Measurements from ENCODE around the gene B4GALT6. TPM values are rescaled to one million over a fixed set of nuclear protein-coding genes. Genes with fewer than 3 reads are reported as not detected.

B4GALT6 gene
- total RNA-seq, 1 donor from 2014 or later = 17.7 TPM

GRCh38 chr18:31581498-31582197, 102.7 kb downstream of the B4GALT6 start:
- H3K27ac ChIP-seq (ENCODE audit: low read depth, low read length) = no peak overlapping the region
- H3K36me3 Mint-ChIP-seq (ENCODE audit: low read depth, unreplicated experiment) = no peaks in the 10 kb centered on the region

GRCh38 chr18:31579375-31579774, 105.0 kb downstream of the B4GALT6 start:
- no peak overlapping the region for H3K27ac ChIP-seq (ENCODE audit: low read depth, low read length)
- no peaks in the 10 kb centered on the region for H4K20me1 ChIP-seq (ENCODE audit: insufficient read depth, low read length)
- peaks cover 7% of the 10 kb centered on the region for H3K4me1 ChIP-seq (ENCODE audit: insufficient read depth, low read length)
- no peaks in the 10 kb centered on the region for H3K9me3 Mint-ChIP-seq (ENCODE audit: unreplicated experiment)
- no peaks in the 10 kb centered on the region for H3K79me2 ChIP-seq (ENCODE audit: insufficient read depth, low read length)
- H3K36me3 ChIP-seq (ENCODE audit: insufficient read depth, low read length) = no peaks in the 10 kb centered on the region
- H3K36me3 Mint-ChIP-seq (ENCODE audit: low read depth, unreplicated experiment) = no peaks in the 10 kb centered on the region
- no peaks in the 10 kb centered on the region for H3K27me3 Mint-ChIP-seq (ENCODE audit: low read depth, unreplicated experiment)
- no peak for DNase-seq (ENCODE audit: low read depth)
- TF ChIP-seq EZH2 (IDR thresholded peaks at IDR 0.05; ENCODE audit: insufficient read depth, low read length) = no peak
- TF ChIP-seq CTCF (IDR thresholded peaks at IDR 0.05; ENCODE audit: insufficient read depth, low read depth, low read length) = no peak
- H3K9me3 ChIP-seq (ENCODE audit: insufficient read depth, low read depth, low read length) = no peaks in the 10 kb centered on the region
- H3K27ac Mint-ChIP-seq (ENCODE audit: unreplicated experiment) = no peak overlapping the region
- H2AFZ ChIP-seq (ENCODE audit: low read depth, low read length) = no peak overlapping the region
- H3K27me3 ChIP-seq (ENCODE audit: insufficient read depth, low read length) = no peaks in the 10 kb centered on the region
- no peaks in the 10 kb centered on the region for H3K4me1 Mint-ChIP-seq (ENCODE audit: low read depth, unreplicated experiment)
- no peak overlapping the region for H3K4me3 ChIP-seq (ENCODE audit: insufficient read depth, low read depth, low read length)
- no peak overlapping the region for H3K9ac ChIP-seq (ENCODE audit: low read length)
- no peak overlapping the region for H3K4me2 ChIP-seq (ENCODE audit: low read length)
- FAIRE-seq = no peak
- H3K4me3 Mint-ChIP-seq (ENCODE audit: unreplicated experiment) = no peak overlapping the region

More at GRCh38 chr18:31581498-31582197, 102.7 kb downstream of the B4GALT6 start:
- no peaks in the 10 kb centered on the region for H3K27me3 ChIP-seq (ENCODE audit: insufficient read depth, low read length)
- H3K4me1 Mint-ChIP-seq (ENCODE audit: low read depth, unreplicated experiment) = no peaks in the 10 kb centered on the region
- no peak overlapping the region for H3K4me3 ChIP-seq (ENCODE audit: insufficient read depth, low read depth, low read length)
- no peaks in the 10 kb centered on the region for H3K27me3 Mint-ChIP-seq (ENCODE audit: low read depth, unreplicated experiment)
- no peaks in the 10 kb centered on the region for H3K9me3 ChIP-seq (ENCODE audit: insufficient read depth, low read depth, low read length)
- no peak overlapping the region for H3K4me3 Mint-ChIP-seq (ENCODE audit: unreplicated experiment)
- DNase-seq (ENCODE audit: low read depth) (peak; percentile 80), FAIRE-seq (no peak)
- H3K4me2 ChIP-seq (ENCODE audit: low read length) = no peak overlapping the region
- no peaks in the 10 kb centered on the region for H4K20me1 ChIP-seq (ENCODE audit: insufficient read depth, low read length)
- no peak overlapping the region for H2AFZ ChIP-seq (ENCODE audit: low read depth, low read length)
- H3K4me1 ChIP-seq (ENCODE audit: insufficient read depth, low read length) = peaks cover 7% of the 10 kb centered on the region
- H3K27ac Mint-ChIP-seq (ENCODE audit: unreplicated experiment) = no peak overlapping the region
- no peaks in the 10 kb centered on the region for H3K36me3 ChIP-seq (ENCODE audit: insufficient read depth, low read length)
- TF ChIP-seq EZH2 (IDR thresholded peaks at IDR 0.05; ENCODE audit: insufficient read depth, low read length) = no peak
- no peak for TF ChIP-seq CTCF (IDR thresholded peaks at IDR 0.05; ENCODE audit: insufficient read depth, low read depth, low read length)
- H3K9ac ChIP-seq (ENCODE audit: low read length) = no peak overlapping the region
- H3K9me3 Mint-ChIP-seq (ENCODE audit: unreplicated experiment) = no peaks in the 10 kb centered on the region
- H3K79me2 ChIP-seq (ENCODE audit: insufficient read depth, low read length) = no peaks in the 10 kb centered on the region

GRCh38 chr18:31578126-31578525, 106.3 kb downstream of the B4GALT6 start:
- DNase-seq (ENCODE audit: low read depth) = no peak
- H3K4me2 ChIP-seq (ENCODE audit: low read length) = no peak overlapping the region
- no peaks in the 10 kb centered on the region for H3K4me1 Mint-ChIP-seq (ENCODE audit: low read depth, unreplicated experiment)
- no peak overlapping the region for H2AFZ ChIP-seq (ENCODE audit: low read depth, low read length)
- no peak overlapping the region for H3K4me3 Mint-ChIP-seq (ENCODE audit: unreplicated experiment)
- H3K79me2 ChIP-seq (ENCODE audit: insufficient read depth, low read length) = no peaks in the 10 kb centered on the region
- no peaks in the 10 kb centered on the region for H3K36me3 ChIP-seq (ENCODE audit: insufficient read depth, low read length)
- H3K9me3 Mint-ChIP-seq (ENCODE audit: unreplicated experiment) = no peaks in the 10 kb centered on the region
- H4K20me1 ChIP-seq (ENCODE audit: insufficient read depth, low read length) = no peaks in the 10 kb centered on the region
- TF ChIP-seq EZH2 (IDR thresholded peaks at IDR 0.05; ENCODE audit: insufficient read depth, low read length) (no peak), CTCF (IDR thresholded peaks at IDR 0.05; ENCODE audit: insufficient read depth, low read depth, low read length) (no peak)
- no peaks in the 10 kb centered on the region for H3K9me3 ChIP-seq (ENCODE audit: insufficient read depth, low read depth, low read length)
- FAIRE-seq = no peak
- no peak overlapping the region for H3K4me3 ChIP-seq (ENCODE audit: insufficient read depth, low read depth, low read length)
- peaks cover 7% of the 10 kb centered on the region for H3K4me1 ChIP-seq (ENCODE audit: insufficient read depth, low read length)
- no peaks in the 10 kb centered on the region for H3K27me3 ChIP-seq (ENCODE audit: insufficient read depth, low read length)
- no peak overlapping the region for H3K9ac ChIP-seq (ENCODE audit: low read length)
- H3K27ac Mint-ChIP-seq (ENCODE audit: unreplicated experiment) = no peak overlapping the region
- peaks cover 1% of the 10 kb centered on the region for H3K27me3 Mint-ChIP-seq (ENCODE audit: low read depth, unreplicated experiment)
- H3K36me3 Mint-ChIP-seq (ENCODE audit: low read depth, unreplicated experiment) = no peaks in the 10 kb centered on the region
- no peak overlapping the region for H3K27ac ChIP-seq (ENCODE audit: low read depth, low read length)
